ENCODE data around the gene DAPK3. TPM values are rescaled to one million over a fixed set of nuclear protein-coding genes. Genes with fewer than 3 reads are reported as not detected.

Gene DAPK3
- total RNA-seq, 1 experiment from 2014 or later, result 66.6 TPM

DNA sequence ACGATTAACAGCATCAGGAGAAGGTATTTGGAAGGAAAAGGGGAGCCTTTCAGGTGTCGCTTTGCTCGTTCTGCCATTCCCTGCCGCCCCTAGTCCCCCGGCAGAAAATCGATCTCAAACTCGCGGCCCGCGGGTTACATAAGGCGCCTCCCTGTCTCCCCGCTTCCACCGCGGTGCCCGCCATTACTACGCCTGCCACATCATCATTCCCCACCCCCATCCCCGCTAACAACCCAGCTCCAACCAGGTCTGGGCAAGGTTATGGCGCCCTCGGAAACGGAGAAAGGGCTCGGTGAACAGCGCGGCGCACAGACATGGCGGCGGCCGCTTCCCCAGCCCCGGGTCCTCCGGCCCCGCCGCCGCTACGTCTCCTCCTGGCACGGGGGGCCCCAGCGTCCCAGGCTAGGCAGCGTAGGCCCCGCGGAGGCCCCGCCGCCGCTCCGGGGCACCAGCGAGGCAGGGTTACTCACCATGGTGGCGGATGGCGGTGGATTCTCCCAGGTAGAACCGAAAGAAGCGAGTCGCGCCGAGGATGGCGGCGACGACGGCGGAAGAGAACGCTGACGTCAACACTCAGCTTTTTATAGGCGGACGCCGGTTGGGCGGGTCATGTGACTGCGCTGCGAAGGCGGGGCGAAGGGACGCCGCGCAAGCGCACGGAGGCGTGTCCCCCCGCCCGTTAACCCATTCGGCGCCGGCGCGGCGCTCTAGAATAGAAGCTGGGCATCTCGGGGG lies 14.2 kb upstream of the DAPK3 start, which contains the start of gene EEF2:
Gene EEF2 (minus strand): TSS at position 556 of the 735 bp plus-strand sequence. CDS start 83 bp downstream, at position 473.
- DNase-seq (ENCODE audit: low read depth, low spot score), result no peak
- in situ Hi-C loops (cut with HindIII; ENCODE audit: low pct_unique_long_range_greater_than_20kb, low sequenced_read_pairs), result no loop called here
- TSS peak; percentile 84 for BruUV-seq (replicated peaks)
- H3K27me3 ChIP-seq (ENCODE audit: control insufficient read depth, insufficient read depth, low read length), result no peaks in the 10 kb centered on the region
- peaks cover 32% of the 10 kb centered on the region for H3K36me3 ChIP-seq (ENCODE audit: control insufficient read depth, insufficient read depth, low read length)
- peak within 1 kb of the TSS; percentile 83 for H3K27ac ChIP-seq (ENCODE audit: low read length)
- H3K9me3 ChIP-seq (ENCODE audit: control insufficient read depth, insufficient read depth, low read depth, low read length), result no peaks in the 10 kb centered on the region
- peak within 1 kb of the TSS; percentile 65 to 99 for H3K4me3 ChIP-seq (ENCODE audit: low read depth in 2 of 2, low read length in 2 of 2)
- peaks cover 8% of the 10 kb centered on the region for H3K4me1 ChIP-seq (ENCODE audit: control insufficient read depth, insufficient read depth, low read length)
- peak; percentile 56 for ATAC-seq
- POLR2A ChIA-PET, result interaction anchor here (0.6 to 0.8 kb wide), 5 partner anchors 12 to 710 kb away, joined by 3 to 4 read pairs (median 3); no protein-coding TSS in a partner anchor
- CTCF ChIA-PET, result interaction anchor here (0.7 kb wide), 1 partner anchor 14 kb away, joined by 9 read pairs; the partner anchor contains the start of gene DAPK3
- TF ChIP-seq, protein P1, sequence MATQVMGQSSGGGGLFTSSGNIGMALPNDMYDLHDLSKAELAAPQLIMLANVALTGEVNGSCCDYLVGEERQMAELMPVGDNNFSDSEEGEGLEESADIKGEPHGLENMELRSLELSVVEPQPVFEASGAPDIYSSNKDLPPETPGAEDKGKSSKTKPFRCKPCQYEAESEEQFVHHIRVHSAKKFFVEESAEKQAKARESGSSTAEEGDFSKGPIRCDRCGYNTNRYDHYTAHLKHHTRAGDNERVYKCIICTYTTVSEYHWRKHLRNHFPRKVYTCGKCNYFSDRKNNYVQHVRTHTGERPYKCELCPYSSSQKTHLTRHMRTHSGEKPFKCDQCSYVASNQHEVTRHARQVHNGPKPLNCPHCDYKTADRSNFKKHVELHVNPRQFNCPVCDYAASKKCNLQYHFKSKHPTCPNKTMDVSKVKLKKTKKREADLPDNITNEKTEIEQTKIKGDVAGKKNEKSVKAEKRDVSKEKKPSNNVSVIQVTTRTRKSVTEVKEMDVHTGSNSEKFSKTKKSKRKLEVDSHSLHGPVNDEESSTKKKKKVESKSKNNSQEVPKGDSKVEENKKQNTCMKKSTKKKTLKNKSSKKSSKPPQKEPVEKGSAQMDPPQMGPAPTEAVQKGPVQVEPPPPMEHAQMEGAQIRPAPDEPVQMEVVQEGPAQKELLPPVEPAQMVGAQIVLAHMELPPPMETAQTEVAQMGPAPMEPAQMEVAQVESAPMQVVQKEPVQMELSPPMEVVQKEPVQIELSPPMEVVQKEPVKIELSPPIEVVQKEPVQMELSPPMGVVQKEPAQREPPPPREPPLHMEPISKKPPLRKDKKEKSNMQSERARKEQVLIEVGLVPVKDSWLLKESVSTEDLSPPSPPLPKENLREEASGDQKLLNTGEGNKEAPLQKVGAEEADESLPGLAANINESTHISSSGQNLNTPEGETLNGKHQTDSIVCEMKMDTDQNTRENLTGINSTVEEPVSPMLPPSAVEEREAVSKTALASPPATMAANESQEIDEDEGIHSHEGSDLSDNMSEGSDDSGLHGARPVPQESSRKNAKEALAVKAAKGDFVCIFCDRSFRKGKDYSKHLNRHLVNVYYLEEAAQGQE (IDR thresholded peaks at IDR 0.05; ENCODE audit: insufficient read depth in 1 of 2, low read depth in 2 of 2, low read length in 1 of 2), result no peak
- TF ChIP-seq SIN3A (IDR thresholded peaks at IDR 0.05; ENCODE audit: borderline replicate concordance, insufficient read depth, low read depth, low read length) (peak; percentile 69; the same call in 1 of the 2 replicates), TCF7L2 (IDR thresholded peaks at IDR 0.05; ENCODE audit: low read depth, low read length) (no peak), POLR2AphosphoS5 (IDR thresholded peaks at IDR 0.05; ENCODE audit: low read depth, low read length) (peak; percentile 99)
- TF ChIP-seq, protein P2, sequence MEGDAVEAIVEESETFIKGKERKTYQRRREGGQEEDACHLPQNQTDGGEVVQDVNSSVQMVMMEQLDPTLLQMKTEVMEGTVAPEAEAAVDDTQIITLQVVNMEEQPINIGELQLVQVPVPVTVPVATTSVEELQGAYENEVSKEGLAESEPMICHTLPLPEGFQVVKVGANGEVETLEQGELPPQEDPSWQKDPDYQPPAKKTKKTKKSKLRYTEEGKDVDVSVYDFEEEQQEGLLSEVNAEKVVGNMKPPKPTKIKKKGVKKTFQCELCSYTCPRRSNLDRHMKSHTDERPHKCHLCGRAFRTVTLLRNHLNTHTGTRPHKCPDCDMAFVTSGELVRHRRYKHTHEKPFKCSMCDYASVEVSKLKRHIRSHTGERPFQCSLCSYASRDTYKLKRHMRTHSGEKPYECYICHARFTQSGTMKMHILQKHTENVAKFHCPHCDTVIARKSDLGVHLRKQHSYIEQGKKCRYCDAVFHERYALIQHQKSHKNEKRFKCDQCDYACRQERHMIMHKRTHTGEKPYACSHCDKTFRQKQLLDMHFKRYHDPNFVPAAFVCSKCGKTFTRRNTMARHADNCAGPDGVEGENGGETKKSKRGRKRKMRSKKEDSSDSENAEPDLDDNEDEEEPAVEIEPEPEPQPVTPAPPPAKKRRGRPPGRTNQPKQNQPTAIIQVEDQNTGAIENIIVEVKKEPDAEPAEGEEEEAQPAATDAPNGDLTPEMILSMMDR (IDR thresholded peaks at IDR 0.05), result no peak
- intact Hi-C loops (cut with micrococcal nuclease; ENCODE audit: unreplicated experiment), result loop anchor here (10.0 kb wide), 1 partner anchor 220 kb away; no protein-coding TSS in a partner anchor

DNA sequence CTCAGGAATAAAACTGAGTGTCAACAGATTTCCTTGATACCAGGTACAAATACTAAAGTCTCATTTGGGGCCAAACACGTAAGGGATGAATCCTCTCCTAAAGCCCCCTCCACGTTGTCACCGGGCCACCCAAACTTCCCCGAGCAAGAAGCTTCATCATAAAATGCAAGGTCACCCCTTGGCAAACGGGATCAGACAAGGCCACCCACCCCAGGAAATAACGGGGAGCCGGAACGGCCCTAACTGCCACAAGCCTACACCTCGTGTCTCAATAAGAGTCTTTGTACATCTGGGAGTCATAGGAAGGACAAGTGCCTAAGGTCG lies 13.6 kb upstream of the DAPK3 start:
- CTCF ChIA-PET, result no interaction called here
- peaks cover 32% of the 10 kb centered on the region for H3K36me3 ChIP-seq (ENCODE audit: control insufficient read depth, insufficient read depth, low read length)
- no peak for ATAC-seq
- no peaks in the 10 kb centered on the region for H3K9me3 ChIP-seq (ENCODE audit: control insufficient read depth, insufficient read depth, low read depth, low read length)
- in situ Hi-C loops (cut with HindIII; ENCODE audit: low pct_unique_long_range_greater_than_20kb, low sequenced_read_pairs), result no loop called here
- H3K27me3 ChIP-seq (ENCODE audit: control insufficient read depth, insufficient read depth, low read length), result no peaks in the 10 kb centered on the region
- peaks cover 8% of the 10 kb centered on the region for H3K4me1 ChIP-seq (ENCODE audit: control insufficient read depth, insufficient read depth, low read length)
- TF ChIP-seq, protein P2 (IDR thresholded peaks at IDR 0.05), result no peak
- TF ChIP-seq SIN3A (IDR thresholded peaks at IDR 0.05; ENCODE audit: borderline replicate concordance, insufficient read depth, low read depth, low read length) (no peak), TCF7L2 (IDR thresholded peaks at IDR 0.05; ENCODE audit: low read depth, low read length) (no peak), POLR2AphosphoS5 (IDR thresholded peaks at IDR 0.05; ENCODE audit: low read depth, low read length) (no peak)
- TF ChIP-seq, protein P1 (IDR thresholded peaks at IDR 0.05; ENCODE audit: insufficient read depth in 1 of 2, low read depth in 2 of 2, low read length in 1 of 2), result no peak
- POLR2A ChIA-PET, result interaction anchor here (0.7 kb wide), 1 partner anchor 158 kb away, joined by 3 read pairs; no protein-coding TSS in a partner anchor
- peak overlapping the region; percentile 65 to 99 for H3K4me3 ChIP-seq (ENCODE audit: low read depth in 2 of 2, low read length in 2 of 2)
- peak overlapping the region; percentile 82 for H3K27ac ChIP-seq (ENCODE audit: low read length)
- no peak for DNase-seq (ENCODE audit: low read depth, low spot score)
- no TSS peak for BruUV-seq (replicated peaks)
- intact Hi-C loops (cut with micrococcal nuclease; ENCODE audit: unreplicated experiment), result loop anchor here (10.0 kb wide), 1 partner anchor 220 kb away; no protein-coding TSS in a partner anchor
